Measurements from ENCODE around the gene LCLAT1.

Gene LCLAT1

GRCh38 chr2:30692829-30693275 lies 245.8 kb downstream of the LCLAT1 start:
- Histone ChIP-seq H3K27ac (ENCODE audit: low read length) (no peak overlapping the region), H3K27me3 (ENCODE audit: insufficient read depth, low read length) (no peaks in the 10 kb centered on the region), H3K4me3 (ENCODE audit: low read length) (no peak overlapping the region), H3K36me3 (ENCODE audit: insufficient read depth, low read depth, low read length) (no peaks in the 10 kb centered on the region), H3K4me1 (ENCODE audit: insufficient read depth, low read length) (no peaks in the 10 kb centered on the region), H3K9me3 (ENCODE audit: insufficient read depth, low read depth, low read length) (no peaks in the 10 kb centered on the region; the same call in 1 of the 2 replicates), H3K9ac (ENCODE audit: low read depth, low read length) (no peak overlapping the region)
